CD14-positive monocyte (primary cell): ENCODE measurements around the gene LUC7L. TPM values are rescaled to one million over a fixed set of nuclear protein-coding genes. Genes with fewer than 3 reads are reported as not detected.
"Not testable (repeated sequence)": the region's sequence is repeated elsewhere in the genome, so short reads cannot be mapped to it uniquely, and the experiment has no call there.

Experiments used
- DNase-seq, 3 donors: peaks; one replicate each; pipeline ENCODE4 v3.0.0-alpha.2; 2011 to 2022
- H2AFZ ChIP-seq: 2 replicates; pipeline ENCODE4 v1.6.0; 2012; ENCODE audit warnings: mild to moderate bottlenecking, low read depth, low read length, inconsistent platforms; ENCODE audit not compliant: insufficient read depth, poor library complexity, severe bottlenecking
- H3K27ac ChIP-seq, 2 donors: 1 replicate in 1 of 2; 2 replicates in 1 of 2; pipeline ENCODE4 v1.5.1; 2012 to 2013; ENCODE audit warnings: low read length in 2 of 2, control low read depth in 1 of 2, inconsistent platforms in 1 of 2, low read depth in 1 of 2, mild to moderate bottlenecking in 1 of 2
- H3K27me3 ChIP-seq, 2 donors: one replicate each; pipeline versions ENCODE4 v1.6.0 to v1.6.1; 2011 to 2013; ENCODE audit warnings: low read length in 2 of 2; ENCODE audit not compliant: control insufficient read depth in 2 of 2, insufficient read depth in 2 of 2
- H3K36me3 ChIP-seq, 2 donors: replicated peaks in 1 of 2; 1 replicate in 1 of 2; 2 replicates in 1 of 2; pipeline versions ENCODE4 v1.5.1 to v1.6.1; 2012 to 2013; ENCODE audit warnings: low read length in 2 of 2, control low read depth in 1 of 2, inconsistent platforms in 1 of 2, mild to moderate bottlenecking in 1 of 2; ENCODE audit not compliant: insufficient read depth in 2 of 2, control insufficient read depth in 1 of 2
- H3K4me1 ChIP-seq, 2 donors: 1 replicate in 1 of 2; 2 replicates in 1 of 2; pipeline versions ENCODE4 v1.5.1 to v1.6.1; 2012 to 2013; ENCODE audit warnings: low read length in 2 of 2, control low read depth in 1 of 2, inconsistent platforms in 1 of 2, mild to moderate bottlenecking in 1 of 2, moderate library complexity in 1 of 2; ENCODE audit not compliant: insufficient read depth in 2 of 2, control insufficient read depth in 1 of 2
- H3K4me2 ChIP-seq: replicated peaks from 2 replicates; pipeline ENCODE3; 2012; ENCODE audit warnings: low read length, moderate library complexity, mild to moderate bottlenecking; ENCODE audit not compliant: poor library complexity, severe bottlenecking; ENCODE audit errors: extremely low read depth
- H3K4me3 ChIP-seq, 3 experiments: fragments of 200-600 bp in 1 of 3; sonication (generic) in 1 of 3; replicated peaks in 1 of 3; 1 replicate in 2 of 3; 2 replicates in 1 of 3; pipeline ENCODE4 v1.5.1; 2011 to 2013; ENCODE audit warnings: low read length in 3 of 3, mild to moderate bottlenecking in 3 of 3, control low read depth in 2 of 3, low read depth in 2 of 3, inconsistent platforms in 1 of 3, moderate library complexity in 1 of 3
- H3K79me2 ChIP-seq: 2 replicates; pipeline ENCODE4 v1.6.0; 2012; ENCODE audit warnings: mild to moderate bottlenecking, control low read depth, inconsistent platforms, low read length, moderate library complexity; ENCODE audit not compliant: insufficient read depth
- H3K9ac ChIP-seq: 2 replicates; pipeline ENCODE4 v1.6.0; 2017; ENCODE audit warnings: low read length, mild to moderate bottlenecking; ENCODE audit not compliant: insufficient read depth, poor library complexity, severe bottlenecking
- H3K9me3 ChIP-seq, 2 donors: replicated peaks in 1 of 2; 1 replicate in 1 of 2; 2 replicates in 1 of 2; pipeline versions ENCODE4 v1.5.1 to v1.6.1; 2012 to 2013; ENCODE audit warnings: low read length in 2 of 2, control low read depth in 1 of 2; ENCODE audit not compliant: control insufficient read depth in 1 of 2, insufficient read depth in 1 of 2
- H4K20me1 ChIP-seq: 2 replicates; pipeline ENCODE4 v1.6.0; 2012; ENCODE audit warnings: mild to moderate bottlenecking, low read length, control low read depth, moderate library complexity; ENCODE audit not compliant: insufficient read depth
- H3K27ac Mint-ChIP-seq, 7 donors: one replicate each; pipeline ENCODE4 v1.8.0; 2020; ENCODE audit warnings: mild to moderate bottlenecking in 7 of 7, mixed read lengths in 7 of 7, moderate library complexity in 6 of 7, inconsistent platforms in 2 of 7
- H3K27me3 Mint-ChIP-seq, 3 donors: one replicate each; pipeline ENCODE4 v1.8.0; 2021 to 2022; ENCODE audit warnings: low read depth in 3 of 3, mild to moderate bottlenecking in 3 of 3, mixed read lengths in 3 of 3, moderate library complexity in 3 of 3, inconsistent platforms in 1 of 3
- H3K36me3 Mint-ChIP-seq, 2 donors: one replicate each; pipeline ENCODE4 v1.8.0; 2020; ENCODE audit warnings: mixed read lengths in 2 of 2, inconsistent platforms in 1 of 2, mild to moderate bottlenecking in 1 of 2
- H3K4me1 Mint-ChIP-seq: one replicate; pipeline ENCODE4 v1.8.0; 2020; ENCODE audit warnings: mild to moderate bottlenecking, mixed read lengths
- H3K4me3 Mint-ChIP-seq, 2 donors: one replicate each; pipeline ENCODE4 v1.8.0; 2020; ENCODE audit warnings: mild to moderate bottlenecking in 2 of 2, mixed read lengths in 2 of 2, moderate library complexity in 1 of 2
- H3K9me3 Mint-ChIP-seq, 7 donors: one replicate each; pipeline ENCODE4 v1.8.0; 2020 to 2022; ENCODE audit warnings: mixed read lengths in 7 of 7, mild to moderate bottlenecking in 6 of 7, moderate library complexity in 6 of 7, inconsistent platforms in 2 of 7
- CTCF ChIP-seq: fragments of 200-600 bp; IDR thresholded peaks from one replicate; pipeline ENCODE4 v1.8.0; 2022; ENCODE audit warnings: antibody characterized with exemption, mild to moderate bottlenecking
- WGBS: methylation state at CpG from one replicate; pipeline ENCODE4 v1.1.5; 2013; ENCODE audit warnings: missing lambda C conversion rate; ENCODE audit not compliant: insufficient coverage; 5-methylcytosine and 5-hydroxymethylcytosine counted together
- intact Hi-C, 2 donors: fragments of 100-400 bp; cut with micrococcal nuclease; formaldehyde crosslinking; loops; one replicate each; pipeline versions ENCODE4 v1.15.0 to v1.15.1; 2023
- polyA plus RNA-seq, 3 donors: library from polyadenylated mRNA; depleted of rRNA in 1 of 3; unstranded in 2 of 3; stranded (reverse) in 1 of 3; fragments of 300-500 nt in 2 of 3; fragments of >200 nt in 1 of 3; fragmentation: Illumina TruSeq in 2 of 3; gene quantifications; 1 replicate in 2 of 3; 2 replicates in 1 of 3; pipeline ENCODE4 v1.2.3, GENCODE V29; 2012 to 2021

LUC7L gene
- polyA plus RNA-seq, 3 donors = 4.0 to 109 (median 4.6) TPM

- no peaks in the 10 kb centered on the region for H4K20me1 ChIP-seq
- no peak overlapping the region for H3K4me3 Mint-ChIP-seq
- H3K36me3 ChIP-seq = no peaks in the 10 kb centered on the region
- H3K4me2 ChIP-seq = no peak overlapping the region
- H3K27me3 Mint-ChIP-seq = peaks cover 55 to 69% (median 60%) of the 10 kb centered on the region in 3 donors
- no peak for DNase-seq
- H3K9ac ChIP-seq = no peak overlapping the region
- no peaks in the 10 kb centered on the region for H3K79me2 ChIP-seq
- H3K4me3 ChIP-seq = no peak overlapping the region
- peaks cover 10% of the 10 kb centered on the region for H3K4me1 Mint-ChIP-seq
- no peaks in the 10 kb centered on the region for H3K36me3 Mint-ChIP-seq
- H3K4me1 ChIP-seq = peaks cover 8 to 16% of the 10 kb centered on the region in 2 donors
- 97% methylated on average over 8 of the region's 13 CpGs for WGBS
- no peak overlapping the region for H3K27ac ChIP-seq
- intact Hi-C loops = no loop called here
- H3K9me3 ChIP-seq = peaks cover 0 to 20% of the 10 kb centered on the region in 2 donors
- no peak overlapping the region for H3K27ac Mint-ChIP-seq
- TF ChIP-seq CTCF = no peak
- H2AFZ ChIP-seq = no peak overlapping the region
- peaks cover 0 to 11% (median 6%) of the 10 kb centered on the region in 7 donors for H3K9me3 Mint-ChIP-seq
- peaks cover 24 to 36% of the 10 kb centered on the region in 2 donors for H3K27me3 ChIP-seq
These were observed 66.8 kb downstream of the LUC7L start for GRCh38 chr16:162271-162991.

- Mint-ChIP-seq H3K27me3 (peaks cover 51 to 66% (median 61%) of the 10 kb centered on the region in 3 donors), H3K9me3 (peaks cover 0 to 7% (median 5%) of the 10 kb centered on the region in 7 donors), H3K36me3 (no peaks in the 10 kb centered on the region), H3K27ac (no peak overlapping the region), H3K4me1 (peaks cover 7% of the 10 kb centered on the region), H3K4me3 (no peak overlapping the region)
- H2AFZ ChIP-seq = no peak overlapping the region
- peaks cover 8 to 9% of the 10 kb centered on the region in 2 donors for H3K4me1 ChIP-seq
- H3K4me3 ChIP-seq = no peak overlapping the region
- no peak overlapping the region for H3K9ac ChIP-seq
- 69% methylated on average over 13 of the region's 18 CpGs for WGBS
- no peaks in the 10 kb centered on the region for H4K20me1 ChIP-seq
- peaks cover 14 to 30% of the 10 kb centered on the region in 2 donors for H3K27me3 ChIP-seq
- H3K79me2 ChIP-seq = no peaks in the 10 kb centered on the region
- TF ChIP-seq CTCF = no peak
- intact Hi-C loops = no loop called here
- H3K9me3 ChIP-seq = peaks cover 0 to 5% of the 10 kb centered on the region in 2 donors
- DNase-seq = no peak
- H3K4me2 ChIP-seq = no peak overlapping the region
- no peak overlapping the region for H3K27ac ChIP-seq
- H3K36me3 ChIP-seq = no peaks in the 10 kb centered on the region
These were observed 68.5 kb downstream of the LUC7L start for GRCh38 chr16:160691-161190.

GRCh38 chr16:160242-160641, 69.0 kb downstream of the LUC7L start:
- intact Hi-C loops, H3K9me3 ChIP-seq, H3K27ac Mint-ChIP-seq, H3K36me3 ChIP-seq, H3K4me1 Mint-ChIP-seq, DNase-seq, H3K36me3 Mint-ChIP-seq, H3K9me3 Mint-ChIP-seq, H3K79me2 ChIP-seq, H2AFZ ChIP-seq, H4K20me1 ChIP-seq, H3K4me3 Mint-ChIP-seq, H3K4me2 ChIP-seq, H3K4me3 ChIP-seq, H3K9ac ChIP-seq, H3K4me1 ChIP-seq, H3K27ac ChIP-seq: not testable (repeated sequence)
- peaks cover 13 to 30% of the 10 kb centered on the region in 2 donors for H3K27me3 ChIP-seq
- H3K27me3 Mint-ChIP-seq = peaks cover 51 to 66% (median 61%) of the 10 kb centered on the region in 3 donors
- WGBS = 75% methylated on average over 8 of the region's 20 CpGs
